Psoas muscle (tissue), 8 donors: Measurements from ENCODE around the gene SOX30. TPM values are rescaled to one million over a fixed set of nuclear protein-coding genes. Genes with fewer than 3 reads are reported as not detected.
A peak's percentile ranks its signal among the peaks of the same experiment; 100 is the strongest.

Source experiments
- ATAC-seq, 4 donors: fragments of 200-7000 bp; cut with Tn5 transposase; one replicate each; pipeline ENCODE4 v1.9.1; 2020; ENCODE audit warnings: moderate library complexity in 3 of 4, mild to moderate bottlenecking in 2 of 4
- DNase-seq, 2 donors: peaks; one replicate each; pipeline ENCODE4 v3.0.0-alpha.2; 2020
- H3K27ac ChIP-seq: fragments of 200-600 bp; one replicate; pipeline ENCODE4 v1.8.0; 2022
- H3K27me3 ChIP-seq, 3 donors: fragments of 200-600 bp in 1 of 3; one replicate each; pipeline versions ENCODE4 v1.6.1 to v1.8.0; 2013 to 2022; ENCODE audit warnings: low read length in 2 of 3, mild to moderate bottlenecking in 2 of 3, moderate library complexity in 1 of 3; ENCODE audit not compliant: insufficient read depth in 3 of 3
- H3K36me3 ChIP-seq, 2 donors: fragments of 200-600 bp in 1 of 2; one replicate each; pipeline versions ENCODE4 v1.6.1 to v1.8.0; 2013 to 2022; ENCODE audit warnings: low read depth in 1 of 2, mild to moderate bottlenecking in 1 of 2, moderate library complexity in 1 of 2; ENCODE audit not compliant: insufficient read depth in 1 of 2
- H3K4me1 ChIP-seq: fragments of 200-600 bp; one replicate; pipeline ENCODE4 v1.8.0; 2022
- H3K4me3 ChIP-seq: fragments of 200-600 bp; one replicate; pipeline ENCODE4 v1.8.0; 2022; ENCODE audit warnings: mild to moderate bottlenecking
- H3K9me3 ChIP-seq: fragments of 200-600 bp; one replicate; pipeline ENCODE4 v1.8.0; 2022
- WGBS, 3 donors: extraction: QIAGEN DNeasy Blood & Tissue Kit; methylation state at CpG; one replicate each; pipeline versions ENCODE4 v1.1.6 to v1.1.7; 2013; 5-methylcytosine and 5-hydroxymethylcytosine counted together
- intact Hi-C, 2 donors: fragments of 100-400 bp; cut with DNase I; formaldehyde crosslinking; loops; one replicate each; pipeline versions ENCODE4 v1.11.0 to v1.14.2; 2022
- polyA plus RNA-seq, 3 donors: library from polyadenylated mRNA; stranded (reverse); fragments of 200-250 nt; gene quantifications; one replicate each; pipeline ENCODE4 v1.2.3, GENCODE V29; 2013
- total RNA-seq, 4 donors: library from RNA; stranded (reverse); fragmentation: NEBNext Ultra II Directional in 2 of 4; extraction: Animal tissue kit (Norgen Biotek cat#: 25700) in 2 of 4; gene quantifications; one replicate each; pipeline versions ENCODE4 v1.2.1 to v1.2.4, GENCODE V29; 2021 to 2023
- TF ChIP-seq, protein P1 (sequence below): fragments of 200-600 bp; IDR thresholded peaks from one replicate; pipeline ENCODE4 v1.8.0; 2022; ENCODE audit warnings: antibody characterized with exemption
- donor health status: healthy with polysubstance abuse.
- donor health status: DM: no; HTN: no; CAD: no; lungs with moderate emphysema.
- donor health status: Bipolar disorder and iron deficiency.
- donor health status: healthy.
- donor health status: DM: yes; HTN: yes; CAD: no.
- donor health status: DM: no; HTN: no; CAD: no.
- donor health status: DM: no; HTN: no; CAD: no.
- donor health status: DM: yes; HTN: yes; CAD: no.

Gene SOX30
- total and polyA plus RNA-seq, 7 donors, result 0.01 to 0.19 (median 0.05) TPM; not detected in 4

DNA sequence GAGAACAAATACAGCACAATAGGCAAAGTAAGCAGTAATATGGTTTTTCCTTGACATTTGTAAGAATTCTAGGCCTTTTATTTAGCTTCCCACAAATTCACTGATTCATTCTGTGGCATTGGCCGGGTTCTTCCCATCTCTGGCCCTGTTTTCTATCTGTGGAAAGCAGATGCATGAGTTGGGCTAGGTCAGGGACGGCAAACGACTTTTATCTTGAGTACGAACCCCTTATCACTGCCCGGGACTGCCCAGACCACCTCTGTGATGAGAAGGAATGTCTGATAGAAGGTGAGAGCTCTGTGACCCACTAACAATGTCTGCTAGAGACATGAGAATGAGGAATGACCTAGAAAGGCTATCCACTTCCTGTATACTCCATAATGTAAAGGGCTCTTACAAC, 41.2 kb downstream of the SOX30 start:
- no peaks in the 10 kb centered on the region for H3K9me3 ChIP-seq
- 78 to 83% (median 82%) methylated on average over 5 of the region's 5 CpGs for WGBS, 3 donors
- ATAC-seq, result no peak
- intact Hi-C loops, result no loop called here
- H3K4me3 ChIP-seq, result no peak overlapping the region
- peak overlapping the region; percentile 78 for H3K27ac ChIP-seq
- TF ChIP-seq, protein P1, sequence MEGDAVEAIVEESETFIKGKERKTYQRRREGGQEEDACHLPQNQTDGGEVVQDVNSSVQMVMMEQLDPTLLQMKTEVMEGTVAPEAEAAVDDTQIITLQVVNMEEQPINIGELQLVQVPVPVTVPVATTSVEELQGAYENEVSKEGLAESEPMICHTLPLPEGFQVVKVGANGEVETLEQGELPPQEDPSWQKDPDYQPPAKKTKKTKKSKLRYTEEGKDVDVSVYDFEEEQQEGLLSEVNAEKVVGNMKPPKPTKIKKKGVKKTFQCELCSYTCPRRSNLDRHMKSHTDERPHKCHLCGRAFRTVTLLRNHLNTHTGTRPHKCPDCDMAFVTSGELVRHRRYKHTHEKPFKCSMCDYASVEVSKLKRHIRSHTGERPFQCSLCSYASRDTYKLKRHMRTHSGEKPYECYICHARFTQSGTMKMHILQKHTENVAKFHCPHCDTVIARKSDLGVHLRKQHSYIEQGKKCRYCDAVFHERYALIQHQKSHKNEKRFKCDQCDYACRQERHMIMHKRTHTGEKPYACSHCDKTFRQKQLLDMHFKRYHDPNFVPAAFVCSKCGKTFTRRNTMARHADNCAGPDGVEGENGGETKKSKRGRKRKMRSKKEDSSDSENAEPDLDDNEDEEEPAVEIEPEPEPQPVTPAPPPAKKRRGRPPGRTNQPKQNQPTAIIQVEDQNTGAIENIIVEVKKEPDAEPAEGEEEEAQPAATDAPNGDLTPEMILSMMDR, result no peak
- peaks cover 7% of the 10 kb centered on the region for H3K4me1 ChIP-seq
- no peaks in the 10 kb centered on the region for H3K27me3 ChIP-seq
- H3K36me3 ChIP-seq, result no peaks in the 10 kb centered on the region
- no peak for DNase-seq

DNA sequence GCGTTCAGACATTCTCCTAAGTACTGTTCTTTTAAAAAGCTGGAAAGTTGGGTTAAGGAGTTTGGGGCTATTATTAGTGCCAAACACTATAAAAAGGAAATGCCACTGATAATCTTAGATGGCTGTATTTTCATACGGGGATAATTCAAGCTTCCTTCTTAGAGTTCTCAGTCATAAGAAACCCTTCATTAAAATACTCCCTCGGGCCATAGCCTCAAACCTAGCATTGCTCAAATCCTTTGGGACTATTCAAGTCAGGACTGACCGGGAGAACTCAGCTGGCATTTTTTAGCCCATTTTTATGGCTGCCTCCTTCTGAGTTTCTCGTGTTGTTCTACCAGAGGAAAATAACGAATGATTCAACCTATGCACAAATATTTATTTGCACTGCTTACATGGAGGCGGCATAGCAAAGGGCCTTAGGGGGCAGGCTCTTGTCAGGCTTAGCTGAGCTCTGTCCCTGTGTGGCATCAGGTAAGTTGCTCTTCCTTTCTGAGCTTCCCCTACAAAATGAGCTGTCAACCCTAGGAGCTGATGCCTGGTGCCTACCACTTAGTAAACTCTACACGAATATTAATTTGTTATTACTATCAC, 43.2 kb downstream of the SOX30 start:
- Histone ChIP-seq H3K27me3 (no peaks in the 10 kb centered on the region), H3K4me3 (no peak overlapping the region), H3K36me3 (no peaks in the 10 kb centered on the region), H3K4me1 (peaks cover 7% of the 10 kb centered on the region), H3K9me3 (no peaks in the 10 kb centered on the region), H3K27ac (no peak overlapping the region)
- TF ChIP-seq, protein P1, result no peak
- 61 to 69% (median 61%) methylated on average over 8 of the region's 8 CpGs for WGBS, 3 donors
- no peak for DNase-seq
- no peak for ATAC-seq
- intact Hi-C loops, result no loop called here

DNA sequence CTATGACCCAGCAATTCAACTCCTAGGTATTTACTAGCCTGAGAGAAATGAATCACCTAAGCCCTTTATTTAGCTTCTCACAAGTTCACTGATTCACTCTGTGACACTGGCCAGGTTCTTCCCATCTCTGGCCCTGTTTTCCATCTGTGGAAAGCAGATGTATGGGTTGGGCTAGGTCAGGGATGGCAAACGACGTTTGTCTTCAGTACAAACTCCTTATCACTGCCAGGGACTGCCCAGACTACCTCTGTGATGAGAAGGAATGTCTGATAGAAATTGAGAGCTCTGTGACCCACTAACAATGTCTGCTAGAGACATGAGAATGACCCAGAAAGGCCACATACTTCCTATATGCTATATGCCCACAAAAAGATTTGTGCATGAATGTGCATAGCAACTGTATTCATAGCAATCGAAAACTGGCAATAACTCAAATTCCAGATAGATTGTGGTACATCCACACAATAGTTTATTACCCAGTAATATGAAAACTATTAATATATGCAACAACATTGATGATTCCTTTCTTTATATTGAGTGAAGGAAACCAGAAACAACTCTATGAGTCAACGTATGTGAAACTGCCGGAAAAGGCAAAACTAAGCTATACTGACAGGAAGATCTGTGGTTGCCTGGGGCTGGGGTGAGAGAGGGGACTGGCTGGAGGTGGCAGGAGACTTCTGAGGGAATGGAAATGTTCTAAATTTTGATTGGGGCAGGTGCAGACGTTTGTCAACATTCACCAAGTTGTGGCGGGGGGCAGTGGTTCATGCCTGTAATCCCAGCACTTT, 44.7 kb downstream of the SOX30 start:
- TF ChIP-seq, protein P1, result no peak
- DNase-seq, result no peak
- intact Hi-C loops, result no loop called here
- H3K27ac ChIP-seq, result no peak overlapping the region
- no peaks in the 10 kb centered on the region for H3K9me3 ChIP-seq
- WGBS, 3 donors, result 63 to 69% (median 66%) methylated on average over 7 of the region's 7 CpGs
- no peaks in the 10 kb centered on the region for H3K36me3 ChIP-seq
- H3K4me1 ChIP-seq, result peaks cover 7% of the 10 kb centered on the region
- no peaks in the 10 kb centered on the region for H3K27me3 ChIP-seq
- H3K4me3 ChIP-seq, result no peak overlapping the region
- peak in 3 of 4 donors; percentile 59 to 75 (median 63) for ATAC-seq

DNA sequence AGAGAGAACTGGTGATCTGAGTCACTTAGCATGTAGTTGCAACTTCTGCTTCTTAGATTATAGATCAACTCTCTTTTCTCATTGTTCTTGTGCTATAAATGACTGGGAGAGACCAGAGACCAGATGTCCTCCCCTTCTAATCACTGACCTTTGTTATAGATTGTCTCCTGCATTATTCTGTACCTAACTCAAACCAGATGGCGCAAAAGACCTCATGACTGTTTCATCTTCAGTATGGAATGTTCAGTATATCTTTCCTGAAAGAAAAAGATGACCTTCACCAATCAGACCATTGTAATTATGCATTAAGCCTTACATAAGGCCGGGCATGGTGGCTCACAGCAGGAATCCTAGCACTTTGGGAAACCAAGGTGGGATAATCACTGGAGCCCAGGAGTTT, 46.2 kb downstream of the SOX30 start:
- Histone ChIP-seq H3K4me3 (no peak overlapping the region), H3K4me1 (no peaks in the 10 kb centered on the region), H3K27ac (no peak overlapping the region), H3K9me3 (no peaks in the 10 kb centered on the region), H3K36me3 (no peaks in the 10 kb centered on the region), H3K27me3 (no peaks in the 10 kb centered on the region)
- TF ChIP-seq, protein P1, result no peak
- WGBS, 3 donors, result 95 to 98% (median 96%) methylated on average over 2 of the region's 2 CpGs
- ATAC-seq (no peak), DNase-seq (no peak)
- intact Hi-C loops, result no loop called here
